HEK293T (cell line): ENCODE results near the gene KLHL30.

Source experiments
- ELF4 ChIP-seq: fragments of 450-650 bp; IDR thresholded peaks from 2 replicates; pipeline ENCODE4 v1.6.1; 2017; ENCODE audit warnings: antibody characterized with exemption
- FOXM1 ChIP-seq: fragments of 450-650 bp; IDR thresholded peaks from 2 replicates; pipeline ENCODE4 v1.6.1; 2017; ENCODE audit warnings: mild to moderate bottlenecking, borderline replicate concordance
- SUZ12 ChIP-seq: fragments of 450-650 bp; IDR thresholded peaks from 2 replicates; pipeline ENCODE4 v1.6.1; 2016; ENCODE audit warnings: mild to moderate bottlenecking
- TARDBP ChIP-seq: fragments of 450-650 bp; IDR thresholded peaks from 2 replicates; pipeline ENCODE4 v1.6.1; 2016
- ZNF384 ChIP-seq: fragments of 450-650 bp; IDR thresholded peaks from 2 replicates; pipeline ENCODE4 v1.6.1; 2016

DNA sequence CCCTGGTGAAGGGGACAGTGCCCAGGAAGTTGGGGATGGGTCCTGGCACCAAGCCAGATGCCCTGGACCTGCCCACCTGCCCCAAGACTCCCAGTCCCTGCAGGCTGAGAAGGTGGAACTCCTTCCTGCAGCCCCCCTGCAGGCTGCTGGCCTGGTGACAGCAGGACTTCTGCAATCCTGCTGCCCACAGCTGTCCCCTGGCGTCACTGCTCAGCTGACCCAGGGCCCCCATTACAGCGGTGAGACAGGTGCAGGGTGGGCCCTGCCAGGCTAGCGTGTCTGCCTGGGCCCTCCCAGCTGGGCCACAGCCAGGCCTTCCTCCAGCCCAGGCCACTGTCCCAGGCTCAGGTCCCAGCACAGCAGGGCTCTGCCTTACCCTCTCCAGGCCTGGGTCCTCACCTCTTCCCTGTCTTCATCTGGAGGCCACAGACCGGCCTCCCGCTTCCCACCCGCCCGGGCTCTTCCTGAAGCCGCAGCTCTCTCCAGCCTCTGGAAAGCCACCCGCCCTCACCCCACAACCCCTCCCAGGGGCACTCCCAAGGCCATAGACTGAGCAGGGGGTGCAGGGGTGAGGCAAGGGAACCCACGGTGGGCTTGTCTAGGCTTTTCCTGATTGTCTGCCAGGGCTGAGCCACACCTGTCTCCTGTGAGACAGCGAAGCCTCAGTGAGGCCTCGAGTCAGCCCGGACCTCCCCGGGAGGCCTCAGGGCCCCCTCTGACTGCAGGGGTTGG lies 11.5 kb downstream of the KLHL30 start:
- TF ChIP-seq TARDBP = no peak
- no peak for TF ChIP-seq SUZ12
- TF ChIP-seq ELF4 = no peak
- no peak for TF ChIP-seq ZNF384
- no peak for TF ChIP-seq FOXM1
